ENCODE results near the gene DOCK3.

DNA sequence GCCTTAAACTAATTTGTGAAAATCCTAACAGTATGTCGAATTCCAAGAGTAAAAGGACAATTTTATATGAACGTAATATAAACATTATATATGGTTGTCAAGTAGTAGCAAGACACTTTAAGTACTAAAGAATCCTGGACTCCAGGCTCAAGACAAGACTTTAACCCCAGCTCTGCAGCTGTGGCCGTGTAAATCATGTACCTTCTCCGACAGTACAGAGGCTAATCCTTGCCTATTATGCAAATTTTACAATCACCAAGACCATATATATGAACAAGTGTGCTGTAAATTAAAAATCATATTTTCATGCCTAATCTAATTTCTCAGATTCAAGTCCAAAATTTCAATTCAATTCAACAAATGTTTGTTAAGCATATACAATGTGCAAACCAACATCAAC is 752.2 kb downstream of the DOCK3 start:
- TF ChIP-seq, protein P1, sequence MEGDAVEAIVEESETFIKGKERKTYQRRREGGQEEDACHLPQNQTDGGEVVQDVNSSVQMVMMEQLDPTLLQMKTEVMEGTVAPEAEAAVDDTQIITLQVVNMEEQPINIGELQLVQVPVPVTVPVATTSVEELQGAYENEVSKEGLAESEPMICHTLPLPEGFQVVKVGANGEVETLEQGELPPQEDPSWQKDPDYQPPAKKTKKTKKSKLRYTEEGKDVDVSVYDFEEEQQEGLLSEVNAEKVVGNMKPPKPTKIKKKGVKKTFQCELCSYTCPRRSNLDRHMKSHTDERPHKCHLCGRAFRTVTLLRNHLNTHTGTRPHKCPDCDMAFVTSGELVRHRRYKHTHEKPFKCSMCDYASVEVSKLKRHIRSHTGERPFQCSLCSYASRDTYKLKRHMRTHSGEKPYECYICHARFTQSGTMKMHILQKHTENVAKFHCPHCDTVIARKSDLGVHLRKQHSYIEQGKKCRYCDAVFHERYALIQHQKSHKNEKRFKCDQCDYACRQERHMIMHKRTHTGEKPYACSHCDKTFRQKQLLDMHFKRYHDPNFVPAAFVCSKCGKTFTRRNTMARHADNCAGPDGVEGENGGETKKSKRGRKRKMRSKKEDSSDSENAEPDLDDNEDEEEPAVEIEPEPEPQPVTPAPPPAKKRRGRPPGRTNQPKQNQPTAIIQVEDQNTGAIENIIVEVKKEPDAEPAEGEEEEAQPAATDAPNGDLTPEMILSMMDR (IDR thresholded peaks at IDR 0.05): no peak
- TF ChIP-seq POLR2A (IDR thresholded peaks at IDR 0.05): no peak
